ENCODE results near the gene UPF1. TPM values are rescaled to one million over a fixed set of nuclear protein-coding genes. Genes with fewer than 3 reads are reported as not detected.
"Not testable (repeated sequence)": the region's sequence is repeated elsewhere in the genome, so short reads cannot be mapped to it uniquely, and the experiment has no call there.

Gene UPF1
- total RNA-seq, 3 donors from 2014 or later: 59.8 to 83.6 (median 75.2) TPM

- Histone ChIP-seq H3K4me1 (no peaks in the 10 kb centered on the region), H3K4me3 (no peak overlapping the region), H3K9me3 (no peaks in the 10 kb centered on the region), H3K27ac (no peak overlapping the region), H3K27me3 (no peaks in the 10 kb centered on the region), H3K36me3 (no peaks in the 10 kb centered on the region)
- intact Hi-C loops (cut with DNase I; ENCODE audit: low total_unique reads): loop anchor here (10.0 kb wide), 1 partner anchor 1849 kb away; the partner anchor contains the start of gene ZNF626
- no peak for DNase-seq (ENCODE audit: low spot score in 2 of 2)
- no peak for TF ChIP-seq POLR2AphosphoS5 (IDR thresholded peaks at IDR 0.05)
- TF ChIP-seq POLR2A (IDR thresholded peaks at IDR 0.05): no peak
- TF ChIP-seq CTCF (IDR thresholded peaks at IDR 0.05): no peak
These were observed 16.1 kb upstream of the UPF1 start for GRCh38 chr19:18815673-18816072.

- H3K4me3 ChIP-seq, H3K36me3 ChIP-seq: not testable (repeated sequence)
These were observed 15.1 kb upstream of the UPF1 start for GRCh38 chr19:18816645-18817044.

GRCh38 chr19:18817574-18817973 lies 14.2 kb upstream of the UPF1 start:
- Histone ChIP-seq H3K27me3 (no peaks in the 10 kb centered on the region), H3K4me3 (no peak overlapping the region), H3K9me3 (no peaks in the 10 kb centered on the region), H3K27ac (no peak overlapping the region), H3K36me3 (no peaks in the 10 kb centered on the region), H3K4me1 (no peaks in the 10 kb centered on the region)
- no peak for TF ChIP-seq CTCF (IDR thresholded peaks at IDR 0.05)
- no peak for TF ChIP-seq POLR2A (IDR thresholded peaks at IDR 0.05)
- no peak for TF ChIP-seq POLR2AphosphoS5 (IDR thresholded peaks at IDR 0.05)
- intact Hi-C loops (cut with DNase I; ENCODE audit: low total_unique reads): loop anchor here (10.0 kb wide), 1 partner anchor 1847 kb away; the partner anchor contains the start of gene ZNF626
- no peak for DNase-seq (ENCODE audit: low spot score in 2 of 2)

More at GRCh38 chr19:18816645-18817044, 15.1 kb upstream of the UPF1 start:
- H3K4me1 ChIP-seq; DNase-seq (ENCODE audit: low spot score in 2 of 2); H3K27ac ChIP-seq; H3K27me3 ChIP-seq; H3K9me3 ChIP-seq: not testable (repeated sequence)
- intact Hi-C loops (cut with DNase I; ENCODE audit: low total_unique reads): loop anchor here (10.0 kb wide), 1 partner anchor 1848 kb away; the partner anchor contains the start of gene ZNF626

GRCh38 chr19:18828786-18829185 lies 3.0 kb upstream of the UPF1 start:
- H3K9me3 ChIP-seq: peaks cover 0 to 9% of the 10 kb centered on the region in 2 donors
- TF ChIP-seq POLR2AphosphoS5 (IDR thresholded peaks at IDR 0.05) (no peak), CTCF (IDR thresholded peaks at IDR 0.05) (no peak), POLR2A (IDR thresholded peaks at IDR 0.05) (no peak)
- H3K4me3 ChIP-seq: no peak overlapping the region
- H3K27ac ChIP-seq: no peak overlapping the region
- H3K36me3 ChIP-seq: no peaks in the 10 kb centered on the region
- H3K4me1 ChIP-seq: no peaks in the 10 kb centered on the region
- no peak for DNase-seq (ENCODE audit: low spot score in 2 of 2)
- H3K27me3 ChIP-seq: no peaks in the 10 kb centered on the region
- intact Hi-C loops (cut with DNase I; ENCODE audit: low total_unique reads): no loop called here

GRCh38 chr19:18830488-18830887 lies 1.3 kb upstream of the UPF1 start:
- intact Hi-C loops (cut with DNase I; ENCODE audit: low total_unique reads): no loop called here
- TF ChIP-seq CTCF (IDR thresholded peaks at IDR 0.05) (no peak), POLR2AphosphoS5 (IDR thresholded peaks at IDR 0.05) (no peak)
- Histone ChIP-seq H3K4me1 (no peaks in the 10 kb centered on the region), H3K36me3 (no peaks in the 10 kb centered on the region), H3K27me3 (no peaks in the 10 kb centered on the region), H3K4me3 (no peak overlapping the region), H3K27ac (no peak overlapping the region), H3K9me3 (peaks cover 0 to 9% of the 10 kb centered on the region in 2 donors)
- DNase-seq (ENCODE audit: low spot score in 2 of 2): no peak
